ENCODE measurements around the gene EVA1C.
"Not testable (repeated sequence)": the region's sequence is repeated elsewhere in the genome, so short reads cannot be mapped to it uniquely, and the experiment has no call there.

EVA1C gene

GRCh38 chr21:32499249-32500055, 86.9 kb downstream of the EVA1C start:
- no peak for DNase-seq (ENCODE audit: low spot score in 2 of 2)
- peaks cover 1% of the 10 kb centered on the region for H3K36me3 Mint-ChIP-seq
- no peaks in the 10 kb centered on the region for H3K27me3 Mint-ChIP-seq
- no peaks in the 10 kb centered on the region for H3K9me3 Mint-ChIP-seq
- no peak for ATAC-seq (ENCODE audit: low read depth)
- H3K27ac Mint-ChIP-seq, result no peak overlapping the region
- H3K4me3 Mint-ChIP-seq, result no peak overlapping the region
- no peaks in the 10 kb centered on the region for H3K4me1 Mint-ChIP-seq

GRCh38 chr21:32503641-32504040, 91.1 kb downstream of the EVA1C start:
- not testable (repeated sequence) for DNase-seq (ENCODE audit: low spot score in 2 of 2); H3K4me3 Mint-ChIP-seq; H3K36me3 Mint-ChIP-seq; H3K27me3 Mint-ChIP-seq; H3K9me3 Mint-ChIP-seq; ATAC-seq (ENCODE audit: low read depth); H3K4me1 Mint-ChIP-seq; H3K27ac Mint-ChIP-seq

GRCh38 chr21:32505767-32506166, 93.3 kb downstream of the EVA1C start:
- H3K4me3 Mint-ChIP-seq; H3K27ac Mint-ChIP-seq; DNase-seq (ENCODE audit: low spot score in 2 of 2); H3K27me3 Mint-ChIP-seq; H3K4me1 Mint-ChIP-seq; H3K36me3 Mint-ChIP-seq; ATAC-seq (ENCODE audit: low read depth); H3K9me3 Mint-ChIP-seq: not testable (repeated sequence)

GRCh38 chr21:32506411-32506965, 94.0 kb downstream of the EVA1C start:
- not testable (repeated sequence) for H3K9me3 Mint-ChIP-seq; H3K36me3 Mint-ChIP-seq; ATAC-seq (ENCODE audit: low read depth); H3K27ac Mint-ChIP-seq; H3K4me1 Mint-ChIP-seq; H3K27me3 Mint-ChIP-seq; H3K4me3 Mint-ChIP-seq; DNase-seq (ENCODE audit: low spot score in 2 of 2)

- no peak overlapping the region for H3K4me3 Mint-ChIP-seq
- H3K4me1 Mint-ChIP-seq, result no peaks in the 10 kb centered on the region
- H3K36me3 Mint-ChIP-seq, result peaks cover 4% of the 10 kb centered on the region
- no peak for DNase-seq (ENCODE audit: low spot score in 2 of 2)
- ATAC-seq (ENCODE audit: low read depth), result no peak
- peaks cover 7% of the 10 kb centered on the region for H3K9me3 Mint-ChIP-seq
- no peaks in the 10 kb centered on the region for H3K27me3 Mint-ChIP-seq
- H3K27ac Mint-ChIP-seq, result no peak overlapping the region
Observed at GRCh38 chr21:32507342-32507919, 94.9 kb downstream of the EVA1C start.

GRCh38 chr21:32508036-32508435, 95.5 kb downstream of the EVA1C start:
- not testable (repeated sequence) for H3K4me1 Mint-ChIP-seq; DNase-seq (ENCODE audit: low spot score in 2 of 2); ATAC-seq (ENCODE audit: low read depth); H3K27ac Mint-ChIP-seq; H3K36me3 Mint-ChIP-seq; H3K4me3 Mint-ChIP-seq; H3K9me3 Mint-ChIP-seq; H3K27me3 Mint-ChIP-seq

GRCh38 chr21:32508558-32508957, 96.1 kb downstream of the EVA1C start:
- no peak overlapping the region for H3K27ac Mint-ChIP-seq
- ATAC-seq (ENCODE audit: low read depth) (no peak), DNase-seq (ENCODE audit: low spot score in 2 of 2) (no peak)
- peaks cover 4% of the 10 kb centered on the region for H3K36me3 Mint-ChIP-seq
- H3K4me3 Mint-ChIP-seq, result no peak overlapping the region
- peaks cover 7% of the 10 kb centered on the region for H3K9me3 Mint-ChIP-seq
- no peaks in the 10 kb centered on the region for H3K27me3 Mint-ChIP-seq
- H3K4me1 Mint-ChIP-seq, result no peaks in the 10 kb centered on the region

- H3K27ac Mint-ChIP-seq; H3K36me3 Mint-ChIP-seq; ATAC-seq (ENCODE audit: low read depth); H3K4me1 Mint-ChIP-seq; DNase-seq (ENCODE audit: low spot score in 2 of 2); H3K4me3 Mint-ChIP-seq; H3K27me3 Mint-ChIP-seq; H3K9me3 Mint-ChIP-seq: not testable (repeated sequence)
Observed at GRCh38 chr21:32508975-32509374, 96.5 kb downstream of the EVA1C start.

GRCh38 chr21:32514275-32515055, 102.0 kb downstream of the EVA1C start:
- Mint-ChIP-seq H3K36me3 (peaks cover 3% of the 10 kb centered on the region), H3K4me3 (no peak overlapping the region), H3K9me3 (peaks cover 6% of the 10 kb centered on the region), H3K27me3 (peaks cover 1% of the 10 kb centered on the region), H3K27ac (no peak overlapping the region), H3K4me1 (no peaks in the 10 kb centered on the region)
- no peak for ATAC-seq (ENCODE audit: low read depth)
- DNase-seq (ENCODE audit: low spot score in 2 of 2), result no peak

GRCh38 chr21:32515874-32516273, 103.4 kb downstream of the EVA1C start:
- H3K27me3 Mint-ChIP-seq, result peaks cover 6% of the 10 kb centered on the region
- no peaks in the 10 kb centered on the region for H3K36me3 Mint-ChIP-seq
- no peak overlapping the region for H3K27ac Mint-ChIP-seq
- no peak overlapping the region for H3K4me3 Mint-ChIP-seq
- ATAC-seq (ENCODE audit: low read depth), result no peak
- no peak for DNase-seq (ENCODE audit: low spot score in 2 of 2)
- H3K9me3 Mint-ChIP-seq, result peaks cover 3% of the 10 kb centered on the region
- H3K4me1 Mint-ChIP-seq, result no peaks in the 10 kb centered on the region

- peaks cover 8% of the 10 kb centered on the region for H3K27me3 Mint-ChIP-seq
- ATAC-seq (ENCODE audit: low read depth) (no peak), DNase-seq (ENCODE audit: low spot score in 2 of 2) (no peak)
- no peaks in the 10 kb centered on the region for H3K4me1 Mint-ChIP-seq
- no peak overlapping the region for H3K4me3 Mint-ChIP-seq
- peaks cover 3% of the 10 kb centered on the region for H3K9me3 Mint-ChIP-seq
- no peak overlapping the region for H3K27ac Mint-ChIP-seq
- no peaks in the 10 kb centered on the region for H3K36me3 Mint-ChIP-seq
Observed at GRCh38 chr21:32516756-32517649, 104.5 kb downstream of the EVA1C start.

- Mint-ChIP-seq H3K27ac (no peak overlapping the region), H3K36me3 (no peaks in the 10 kb centered on the region), H3K9me3 (peaks cover 3% of the 10 kb centered on the region), H3K4me1 (no peaks in the 10 kb centered on the region), H3K4me3 (no peak overlapping the region), H3K27me3 (peaks cover 11% of the 10 kb centered on the region)
- DNase-seq (ENCODE audit: low spot score in 2 of 2) (no peak), ATAC-seq (ENCODE audit: low read depth) (no peak)
Observed at GRCh38 chr21:32519945-32520874, 107.7 kb downstream of the EVA1C start.

Measured in memory B cell (primary cell).